Measurements from ENCODE around the gene ARHGAP26. TPM values are rescaled to one million over a fixed set of nuclear protein-coding genes. Genes with fewer than 3 reads are reported as not detected.

The ARHGAP26 gene
- total and polyA plus RNA-seq, 4 donors = 1.8 to 16.7 (median 4.1) TPM

DNA sequence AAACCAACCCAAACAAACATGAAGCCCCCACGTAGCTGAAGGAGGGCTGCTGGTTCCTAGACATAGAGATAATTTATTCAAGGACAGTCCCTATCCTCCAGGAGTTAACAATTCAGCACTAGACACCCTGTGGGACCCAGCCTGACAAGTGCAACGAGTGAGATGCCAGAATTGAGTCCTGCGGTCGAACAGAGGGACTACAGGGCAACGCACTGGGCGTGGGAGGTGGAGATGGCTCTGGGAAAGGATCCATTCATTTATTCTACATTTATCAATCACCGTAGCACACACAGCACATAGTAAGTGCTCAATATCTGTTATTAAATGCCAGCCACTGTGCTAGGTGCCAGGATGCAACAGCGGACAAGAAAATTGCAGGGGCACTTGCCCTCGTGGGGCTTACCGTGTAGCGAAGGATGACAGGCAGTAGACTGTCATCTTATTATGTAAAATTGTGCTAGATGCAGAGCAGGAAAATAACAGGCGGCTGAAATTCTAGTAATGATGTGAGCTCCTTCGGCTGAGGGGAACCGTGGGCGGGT lies 855 bp upstream of the ARHGAP26 start:
- Histone ChIP-seq H3K4me3 (ENCODE audit: low read depth in 1 of 3, low read length in 3 of 3) (peak overlapping the region; percentile 72 to 97 (median 75)), H3K27me3 (ENCODE audit: control insufficient read depth in 4 of 4, insufficient read depth in 4 of 4, low read length in 3 of 4) (no peaks in the 10 kb centered on the region), H3K4me1 (ENCODE audit: control insufficient read depth in 4 of 4, insufficient read depth in 4 of 4, low read length in 3 of 4) (peaks cover 0 to 24% (median 12%) of the 10 kb centered on the region in 4 donors), H3K27ac (ENCODE audit: low read depth in 1 of 2, low read length in 2 of 2) (peak overlapping the region; percentile 70 to 77), H3K9me3 (ENCODE audit: control insufficient read depth in 4 of 4, low read length in 3 of 4) (no peaks in the 10 kb centered on the region), H3K36me3 (ENCODE audit: control insufficient read depth in 4 of 4, insufficient read depth in 3 of 4, low read depth in 1 of 4, low read length in 3 of 4) (no peaks in the 10 kb centered on the region), H3K9ac (ENCODE audit: low read depth in 1 of 2, low read length in 2 of 2) (peak overlapping the region in 1 of 2 donors; percentile 66)
- no peak for DNase-seq (ENCODE audit: low spot score)
- TF ChIP-seq YY1 (IDR thresholded peaks at IDR 0.05) = no peak
- no peak for TF ChIP-seq FOXA2 (IDR thresholded peaks at IDR 0.05)
- TF ChIP-seq GABPA (IDR thresholded peaks at IDR 0.05 in 1 of 2, conservative IDR thresholded peaks at IDR 0.05 in 1 of 2) = no peak
- TF ChIP-seq, protein P1, sequence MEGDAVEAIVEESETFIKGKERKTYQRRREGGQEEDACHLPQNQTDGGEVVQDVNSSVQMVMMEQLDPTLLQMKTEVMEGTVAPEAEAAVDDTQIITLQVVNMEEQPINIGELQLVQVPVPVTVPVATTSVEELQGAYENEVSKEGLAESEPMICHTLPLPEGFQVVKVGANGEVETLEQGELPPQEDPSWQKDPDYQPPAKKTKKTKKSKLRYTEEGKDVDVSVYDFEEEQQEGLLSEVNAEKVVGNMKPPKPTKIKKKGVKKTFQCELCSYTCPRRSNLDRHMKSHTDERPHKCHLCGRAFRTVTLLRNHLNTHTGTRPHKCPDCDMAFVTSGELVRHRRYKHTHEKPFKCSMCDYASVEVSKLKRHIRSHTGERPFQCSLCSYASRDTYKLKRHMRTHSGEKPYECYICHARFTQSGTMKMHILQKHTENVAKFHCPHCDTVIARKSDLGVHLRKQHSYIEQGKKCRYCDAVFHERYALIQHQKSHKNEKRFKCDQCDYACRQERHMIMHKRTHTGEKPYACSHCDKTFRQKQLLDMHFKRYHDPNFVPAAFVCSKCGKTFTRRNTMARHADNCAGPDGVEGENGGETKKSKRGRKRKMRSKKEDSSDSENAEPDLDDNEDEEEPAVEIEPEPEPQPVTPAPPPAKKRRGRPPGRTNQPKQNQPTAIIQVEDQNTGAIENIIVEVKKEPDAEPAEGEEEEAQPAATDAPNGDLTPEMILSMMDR (IDR thresholded peaks at IDR 0.05; ENCODE audit: low read depth, low read length, missing input control) = no peak
- TF ChIP-seq, protein P2, sequence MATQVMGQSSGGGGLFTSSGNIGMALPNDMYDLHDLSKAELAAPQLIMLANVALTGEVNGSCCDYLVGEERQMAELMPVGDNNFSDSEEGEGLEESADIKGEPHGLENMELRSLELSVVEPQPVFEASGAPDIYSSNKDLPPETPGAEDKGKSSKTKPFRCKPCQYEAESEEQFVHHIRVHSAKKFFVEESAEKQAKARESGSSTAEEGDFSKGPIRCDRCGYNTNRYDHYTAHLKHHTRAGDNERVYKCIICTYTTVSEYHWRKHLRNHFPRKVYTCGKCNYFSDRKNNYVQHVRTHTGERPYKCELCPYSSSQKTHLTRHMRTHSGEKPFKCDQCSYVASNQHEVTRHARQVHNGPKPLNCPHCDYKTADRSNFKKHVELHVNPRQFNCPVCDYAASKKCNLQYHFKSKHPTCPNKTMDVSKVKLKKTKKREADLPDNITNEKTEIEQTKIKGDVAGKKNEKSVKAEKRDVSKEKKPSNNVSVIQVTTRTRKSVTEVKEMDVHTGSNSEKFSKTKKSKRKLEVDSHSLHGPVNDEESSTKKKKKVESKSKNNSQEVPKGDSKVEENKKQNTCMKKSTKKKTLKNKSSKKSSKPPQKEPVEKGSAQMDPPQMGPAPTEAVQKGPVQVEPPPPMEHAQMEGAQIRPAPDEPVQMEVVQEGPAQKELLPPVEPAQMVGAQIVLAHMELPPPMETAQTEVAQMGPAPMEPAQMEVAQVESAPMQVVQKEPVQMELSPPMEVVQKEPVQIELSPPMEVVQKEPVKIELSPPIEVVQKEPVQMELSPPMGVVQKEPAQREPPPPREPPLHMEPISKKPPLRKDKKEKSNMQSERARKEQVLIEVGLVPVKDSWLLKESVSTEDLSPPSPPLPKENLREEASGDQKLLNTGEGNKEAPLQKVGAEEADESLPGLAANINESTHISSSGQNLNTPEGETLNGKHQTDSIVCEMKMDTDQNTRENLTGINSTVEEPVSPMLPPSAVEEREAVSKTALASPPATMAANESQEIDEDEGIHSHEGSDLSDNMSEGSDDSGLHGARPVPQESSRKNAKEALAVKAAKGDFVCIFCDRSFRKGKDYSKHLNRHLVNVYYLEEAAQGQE (IDR thresholded peaks at IDR 0.05) = no peak
- WGBS = 12% methylated on average over 15 of the region's 15 CpGs

DNA sequence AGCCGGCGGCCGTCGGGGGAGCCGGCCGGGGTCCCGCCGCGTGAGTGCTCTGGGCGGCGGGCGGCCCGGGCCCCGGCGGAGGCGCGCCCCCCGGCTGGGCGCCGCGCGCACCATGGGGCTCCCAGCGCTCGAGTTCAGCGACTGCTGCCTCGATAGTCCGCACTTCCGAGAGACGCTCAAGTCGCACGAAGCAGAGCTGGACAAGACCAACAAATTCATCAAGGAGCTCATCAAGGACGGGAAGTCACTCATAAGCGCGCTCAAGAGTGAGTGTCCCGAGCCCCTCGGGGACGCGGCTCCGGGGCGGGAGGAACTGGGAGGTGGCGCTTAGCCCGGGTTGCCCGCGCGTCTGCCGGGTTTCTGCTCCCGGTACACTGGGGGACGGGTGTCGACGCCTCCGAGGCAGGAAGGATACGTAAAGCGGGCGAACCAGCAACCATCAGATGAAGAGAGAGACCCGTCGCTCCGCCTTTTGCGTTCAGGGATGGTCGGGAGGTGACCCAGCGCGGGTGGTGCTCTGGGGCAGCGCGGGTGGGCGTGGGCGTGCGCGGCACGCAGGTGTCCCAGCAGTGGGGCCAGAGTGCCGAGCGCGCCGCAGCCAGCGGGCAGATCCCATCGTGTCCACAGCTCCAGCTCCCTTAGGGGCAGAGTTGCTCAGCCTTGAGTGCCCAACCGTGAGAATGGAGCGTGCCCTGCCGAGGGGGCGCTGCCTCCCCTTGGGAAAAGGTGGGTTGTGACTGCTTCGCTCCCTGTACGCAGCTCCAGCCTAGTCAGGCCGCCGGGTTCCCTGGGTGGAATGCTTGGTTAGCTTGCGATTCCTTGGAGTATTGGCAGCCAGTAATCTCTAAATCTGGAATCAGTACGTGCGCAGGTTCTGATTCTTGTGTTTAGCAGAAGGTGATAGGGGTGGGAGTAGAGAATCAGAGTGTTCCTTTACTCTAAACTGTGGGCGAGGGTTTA lies 753 bp downstream of the ARHGAP26 start:
- Histone ChIP-seq H3K36me3 (ENCODE audit: control insufficient read depth in 4 of 4, insufficient read depth in 3 of 4, low read depth in 1 of 4, low read length in 3 of 4) (no peaks in the 10 kb centered on the region), H3K9ac (ENCODE audit: low read depth in 1 of 2, low read length in 2 of 2) (peak overlapping the region; percentile 37 to 80), H3K27me3 (ENCODE audit: control insufficient read depth in 4 of 4, insufficient read depth in 4 of 4, low read length in 3 of 4) (no peaks in the 10 kb centered on the region), H3K9me3 (ENCODE audit: control insufficient read depth in 4 of 4, low read length in 3 of 4) (no peaks in the 10 kb centered on the region), H3K4me1 (ENCODE audit: control insufficient read depth in 4 of 4, insufficient read depth in 4 of 4, low read length in 3 of 4) (peaks cover 0 to 24% (median 12%) of the 10 kb centered on the region in 4 donors), H3K4me3 (ENCODE audit: low read depth in 1 of 3, low read length in 3 of 3) (peak overlapping the region; percentile 69 to 96 (median 75)), H3K27ac (ENCODE audit: low read depth in 1 of 2, low read length in 2 of 2) (peak overlapping the region; percentile 75 to 87)
- DNase-seq (ENCODE audit: low spot score) = peak; percentile 57
- TF ChIP-seq, protein P2 (IDR thresholded peaks at IDR 0.05) = peak; percentile 13
- TF ChIP-seq, protein P1 (IDR thresholded peaks at IDR 0.05; ENCODE audit: low read depth, low read length, missing input control) = no peak
- peak; percentile 31 to 51 for TF ChIP-seq RAD21 (IDR thresholded peaks at IDR 0.05)
- TF ChIP-seq EGR1 (IDR thresholded peaks at IDR 0.05; ENCODE audit: low read depth in 2 of 2) = no peak
- no peak for TF ChIP-seq HNF4G (IDR thresholded peaks at IDR 0.05)
- no peak for TF ChIP-seq RXRA (IDR thresholded peaks at IDR 0.05)
- TF ChIP-seq NR2F2 (IDR thresholded peaks at IDR 0.05) = no peak
- TF ChIP-seq FOXA2 (IDR thresholded peaks at IDR 0.05) = no peak
- 2% methylated on average over 86 of the region's 86 CpGs for WGBS

Data from liver (tissue), 9 donors.